ENCODE results near the gene NFE2L2.
"Not testable (repeated sequence)": the region's sequence is repeated elsewhere in the genome, so short reads cannot be mapped to it uniquely, and the experiment has no call there.

Gene NFE2L2

GRCh38 chr2:177264693-177265587, at the start of gene NFE2L2:
NFE2L2 (minus strand) TSS chr2:177264727; CDS start chr2:177264576, 151 bp downstream.
- DNase-seq (ENCODE audit: low read depth in 2 of 2), result peak; percentile 91

GRCh38 chr2:177314194-177314593, 49.7 kb upstream of the NFE2L2 start:
- DNase-seq (ENCODE audit: low read depth in 2 of 2), result no peak

- DNase-seq (ENCODE audit: low read depth in 2 of 2), result no peak
Measured at GRCh38 chr2:177313162-177313781, 48.7 kb upstream of the NFE2L2 start.

DNA sequence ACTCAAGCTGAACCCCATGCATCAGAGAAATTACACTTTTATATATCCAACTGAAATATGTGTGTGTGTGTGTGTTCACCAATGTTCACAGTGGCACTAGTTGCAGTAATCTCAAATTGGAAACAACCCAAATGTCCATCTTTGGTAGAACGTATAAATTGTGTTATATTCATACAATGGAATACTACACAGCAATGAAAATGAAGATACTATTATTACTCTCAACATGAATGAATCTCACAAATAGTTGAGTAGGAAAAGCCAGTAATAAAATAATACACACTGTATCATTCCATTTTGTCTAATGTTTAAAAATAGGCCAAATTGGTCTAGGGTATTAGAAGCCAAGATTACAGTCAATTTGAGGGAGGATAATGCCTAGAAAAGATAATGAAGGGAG, 48.0 kb upstream of the NFE2L2 start:
- no peak for DNase-seq (ENCODE audit: low read depth in 2 of 2)

- DNase-seq (ENCODE audit: low read depth in 2 of 2), result not testable (repeated sequence)
Measured at GRCh38 chr2:177309672-177310309, 45.3 kb upstream of the NFE2L2 start.

DNA sequence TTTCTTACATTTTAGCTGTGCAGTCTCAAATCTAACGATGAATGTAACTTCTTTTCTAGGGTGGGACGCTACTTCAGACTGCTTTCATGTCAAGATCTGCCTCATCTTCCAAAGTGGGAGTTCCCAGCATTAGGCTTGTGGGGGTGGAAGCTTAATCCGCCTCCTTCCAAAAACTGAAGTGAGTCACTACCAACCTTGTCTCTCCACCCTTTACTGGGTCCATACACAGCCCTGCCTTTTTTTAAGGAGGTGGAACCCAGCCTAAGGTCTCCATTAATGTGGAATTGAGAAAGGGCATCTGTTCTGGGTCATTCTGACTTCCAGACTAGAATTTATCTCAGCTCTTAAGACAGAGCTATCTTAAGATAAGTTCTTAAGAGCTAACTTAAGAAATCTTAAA, 42.0 kb upstream of the NFE2L2 start:
- no peak for DNase-seq (ENCODE audit: low read depth in 2 of 2)

- no peak for DNase-seq (ENCODE audit: low read depth in 2 of 2)
Measured at GRCh38 chr2:177303939-177304338, 39.4 kb upstream of the NFE2L2 start.

GRCh38 chr2:177302552-177302951, 38.0 kb upstream of the NFE2L2 start:
- DNase-seq (ENCODE audit: low read depth in 2 of 2), result no peak

DNA sequence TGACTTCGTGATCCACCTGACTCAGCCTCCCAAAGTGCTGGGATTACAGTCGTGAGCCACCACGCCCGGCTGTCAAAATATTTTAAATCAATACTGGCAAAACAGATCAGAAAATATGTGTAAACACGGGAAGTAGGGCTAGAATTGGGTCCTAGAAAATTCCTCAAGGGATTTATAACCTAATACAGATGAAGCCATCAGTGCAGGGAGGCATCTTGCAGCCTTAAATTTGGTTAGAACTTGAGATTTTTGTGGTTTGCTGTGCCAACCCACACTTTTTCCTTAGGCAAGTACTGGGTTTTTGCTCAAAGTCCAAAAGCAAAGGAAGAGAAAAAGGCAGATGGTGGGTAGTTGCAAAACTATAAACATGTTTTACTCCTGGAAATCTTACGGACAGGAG, 33.7 kb upstream of the NFE2L2 start:
- DNase-seq (ENCODE audit: low read depth in 2 of 2), result no peak

- DNase-seq (ENCODE audit: low read depth in 2 of 2), result no peak
Measured at GRCh38 chr2:177296040-177296439, 31.5 kb upstream of the NFE2L2 start.

- DNase-seq (ENCODE audit: low read depth in 2 of 2), result no peak
Measured at GRCh38 chr2:177295484-177295883, 31.0 kb upstream of the NFE2L2 start.

DNA sequence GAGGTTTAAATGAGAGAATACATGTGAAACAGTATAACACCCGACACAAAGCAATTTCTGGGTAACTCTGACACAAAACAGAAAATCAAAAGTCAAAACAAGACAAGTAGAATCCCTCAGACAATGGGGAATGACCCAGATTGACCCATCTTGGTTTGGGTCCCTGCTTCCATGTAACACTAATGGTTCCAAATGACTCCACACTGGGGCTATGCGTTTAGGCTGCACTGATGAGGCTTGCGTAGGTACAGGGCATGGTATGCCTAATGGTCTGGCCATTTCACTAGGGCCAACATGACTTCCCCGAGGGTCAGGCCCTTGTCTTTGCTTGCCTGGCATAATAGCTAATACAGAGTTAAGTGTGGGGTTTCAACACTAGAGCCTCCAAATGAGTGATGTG, 27.2 kb upstream of the NFE2L2 start:
- no peak for DNase-seq (ENCODE audit: low read depth in 2 of 2)

GRCh38 chr2:177289824-177290628, 25.5 kb upstream of the NFE2L2 start:
- no peak for DNase-seq (ENCODE audit: low read depth in 2 of 2)

GRCh38 chr2:177287814-177288213, 23.3 kb upstream of the NFE2L2 start:
- no peak for DNase-seq (ENCODE audit: low read depth in 2 of 2)

GRCh38 chr2:177285892-177286715, 21.6 kb upstream of the NFE2L2 start:
- no peak for DNase-seq (ENCODE audit: low read depth in 2 of 2)

- DNase-seq (ENCODE audit: low read depth in 2 of 2), result no peak
Measured at GRCh38 chr2:177284531-177284930, 20.0 kb upstream of the NFE2L2 start.

GRCh38 chr2:177283906-177284305, 19.4 kb upstream of the NFE2L2 start:
- no peak for DNase-seq (ENCODE audit: low read depth in 2 of 2)

DNA sequence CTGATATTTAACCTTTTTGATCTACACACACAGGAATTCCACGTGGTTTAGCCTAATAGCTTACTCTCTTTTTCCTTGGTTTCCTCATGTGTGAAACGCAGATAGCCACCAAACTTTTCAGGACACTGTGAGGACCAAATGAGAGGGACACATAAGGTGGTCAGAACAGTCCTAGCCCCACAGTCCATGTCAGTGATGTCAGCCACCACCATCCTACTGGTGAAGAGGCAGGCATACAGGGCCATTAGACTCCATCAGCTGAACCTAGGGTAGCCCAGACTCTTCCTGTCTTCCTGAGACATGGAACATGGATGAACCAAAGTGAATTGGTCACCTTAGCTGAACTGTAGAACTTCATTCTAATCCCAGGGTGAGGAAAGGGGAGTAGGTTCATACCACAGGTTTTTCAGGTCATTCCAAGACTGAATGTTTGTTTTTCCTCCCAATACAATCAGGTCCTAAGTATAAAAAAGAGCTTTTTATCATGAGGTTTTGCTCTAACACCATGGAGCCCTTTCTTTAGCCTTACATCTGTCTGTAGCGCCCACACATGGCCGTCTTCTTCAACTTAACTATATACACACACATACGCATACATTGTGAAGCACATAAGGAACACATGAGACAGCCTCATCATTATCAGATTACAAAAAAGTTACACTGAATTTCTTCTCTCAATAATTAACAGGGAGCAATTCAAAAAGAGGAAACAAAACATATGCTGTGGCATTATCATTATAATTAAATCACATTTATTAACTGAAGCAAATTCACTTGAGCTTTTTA, 18.5 kb upstream of the NFE2L2 start:
- no peak for DNase-seq (ENCODE audit: low read depth in 2 of 2)

DNA sequence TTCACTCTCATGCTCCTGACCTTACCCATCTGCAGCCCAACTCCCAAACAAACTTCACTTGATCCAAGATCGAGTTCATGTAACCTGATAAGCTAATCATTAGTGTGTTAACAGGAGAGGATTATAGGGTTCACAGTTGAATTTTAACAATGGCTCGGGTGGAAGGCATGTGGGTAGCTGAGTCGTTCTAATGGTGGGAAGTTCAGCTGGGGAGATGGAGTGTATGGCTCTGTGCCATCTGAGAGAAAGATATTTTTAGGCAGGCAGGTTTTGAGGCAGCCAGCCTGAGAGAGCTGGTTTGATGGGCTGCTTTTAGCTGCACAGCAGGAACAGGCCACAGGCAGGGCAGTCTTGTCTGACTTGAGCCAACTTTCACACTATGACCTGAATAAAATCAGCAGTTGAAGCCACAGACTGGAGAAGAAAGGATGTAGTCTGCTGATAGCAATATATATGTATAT, 17.7 kb upstream of the NFE2L2 start:
- no peak for DNase-seq (ENCODE audit: low read depth in 2 of 2)
